Dermis microvascular lymphatic vessel endothelial cell (primary cell): Measurements from ENCODE around the gene OPRM1. TPM values are rescaled to one million over a fixed set of nuclear protein-coding genes. Genes with fewer than 3 reads are reported as not detected.
"Not testable (repeated sequence)": the region's sequence is repeated elsewhere in the genome, so short reads cannot be mapped to it uniquely, and the experiment has no call there.

Experiments used
- DNase-seq, 2 donors: peaks; one replicate each; pipeline versions ENCODE4 v3.0.0 to v3.0.0-alpha.2; 2010; ENCODE audit warnings: low read depth in 2 of 2
- total RNA-seq: library from RNA; depleted of rRNA; stranded (reverse); fragments of >200 nt; gene quantifications from 2 replicates; pipeline ENCODE4 v1.2.1, GENCODE V29; 2014

OPRM1 gene
- total RNA-seq, 1 donor from 2014 or later = not detected

GRCh38 chr6:154140743-154141142 is 101.7 kb downstream of the OPRM1 start:
- no peak for DNase-seq

- no peak for DNase-seq
Measured at GRCh38 chr6:154143753-154144152, 104.7 kb downstream of the OPRM1 start.

- DNase-seq = peak; percentile 71 to 81
Measured at GRCh38 chr6:154154389-154154967, 115.4 kb downstream of the OPRM1 start.

- peak; percentile 45 to 62 for DNase-seq
Measured at GRCh38 chr6:154156135-154156896, 117.3 kb downstream of the OPRM1 start.

GRCh38 chr6:154157082-154157481 is 118.0 kb downstream of the OPRM1 start:
- no peak for DNase-seq

- no peak for DNase-seq
Measured at GRCh38 chr6:154157706-154158105, 118.7 kb downstream of the OPRM1 start.

GRCh38 chr6:154159126-154159525 is 120.1 kb downstream of the OPRM1 start:
- no peak for DNase-seq

GRCh38 chr6:154161689-154162088 is 122.6 kb downstream of the OPRM1 start:
- no peak for DNase-seq

GRCh38 chr6:154164397-154164796 is 125.4 kb downstream of the OPRM1 start:
- peak; percentile 40 to 67 for DNase-seq

- no peak for DNase-seq
Measured at GRCh38 chr6:154165478-154165877, 126.4 kb downstream of the OPRM1 start.

GRCh38 chr6:154166140-154166539 is 127.1 kb downstream of the OPRM1 start:
- peak in 1 of 2 donors; percentile 5 for DNase-seq

- no peak for DNase-seq
Measured at GRCh38 chr6:154167126-154167525, 128.1 kb downstream of the OPRM1 start.

- no peak for DNase-seq
Measured at GRCh38 chr6:154169193-154169847, 130.3 kb downstream of the OPRM1 start.

GRCh38 chr6:154170106-154170505 is 131.1 kb downstream of the OPRM1 start:
- no peak for DNase-seq

GRCh38 chr6:154172393-154172792 is 133.4 kb downstream of the OPRM1 start:
- DNase-seq = not testable (repeated sequence)

- DNase-seq = no peak
Measured at GRCh38 chr6:154179434-154179833, 140.4 kb downstream of the OPRM1 start.

GRCh38 chr6:154187203-154187602 is 148.2 kb downstream of the OPRM1 start:
- no peak for DNase-seq

GRCh38 chr6:154187714-154188113 is 148.7 kb downstream of the OPRM1 start:
- DNase-seq = no peak

GRCh38 chr6:154196333-154196885 is 157.4 kb downstream of the OPRM1 start:
- no peak for DNase-seq

- DNase-seq = no peak
Measured at GRCh38 chr6:154197196-154197860, 158.3 kb downstream of the OPRM1 start.

GRCh38 chr6:154201688-154202087 is 162.6 kb downstream of the OPRM1 start:
- DNase-seq = not testable (repeated sequence)

- DNase-seq = no peak
Measured at GRCh38 chr6:154202339-154202738, 163.3 kb downstream of the OPRM1 start.
